Measurements from ENCODE around the gene LAMB4. TPM values are rescaled to one million over a fixed set of nuclear protein-coding genes. Genes with fewer than 3 reads are reported as not detected.

Gene LAMB4
- total and polyA plus RNA-seq, 2 of the 8 experiments (the other 6 are each of a cell fraction or from before 2014, with no cell fraction given): not detected

GRCh38 chr7:108138911-108139310, 8.8 kb upstream of the LAMB4 start:
- no peak overlapping the region for H3K9ac ChIP-seq (replicated peaks in 1 of 4; ENCODE audit: extremely low read depth in 1 of 4, low read depth in 3 of 4, low read length in 3 of 4)
- H3K56ac ChIP-seq (replicated peaks; ENCODE audit: insufficient read length, low read depth, low read length): no peak overlapping the region
- H2BK12ac ChIP-seq (ENCODE audit: low read depth, low read length): no peak overlapping the region
- no peak for DNase-seq (ENCODE audit: low read depth in 1 of 2, low spot score in 2 of 2)
- no peak overlapping the region for H2BK20ac ChIP-seq (ENCODE audit: low read length)
- no peaks in the 10 kb centered on the region for H3K4me1 ChIP-seq (replicated peaks in 1 of 4; ENCODE audit: control insufficient read depth in 3 of 4, insufficient read depth in 4 of 4, low read length in 3 of 4)
- H3K9me3 ChIP-seq (ENCODE audit: insufficient read depth in 2 of 2, low read depth in 1 of 2, low read length in 1 of 2): no peaks in the 10 kb centered on the region
- CTCF ChIA-PET (ENCODE audit: partially characterized antibody): interaction anchor here (2.6 kb wide), 1 partner anchor 26 kb away, joined by 14 read pairs; no protein-coding TSS in a partner anchor
- no peak overlapping the region for H3K4ac ChIP-seq (replicated peaks; ENCODE audit: insufficient read length, low read depth, low read length)
- H3K4me2 ChIP-seq (ENCODE audit: insufficient read depth in 1 of 2, low read depth in 2 of 2, low read length in 2 of 2): no peak overlapping the region
- no peaks in the 10 kb centered on the region for H3K79me2 ChIP-seq (ENCODE audit: control insufficient read depth in 1 of 2, insufficient read depth in 2 of 2, low read length in 2 of 2)
- no peaks in the 10 kb centered on the region for H3K36me3 ChIP-seq (ENCODE audit: control insufficient read depth in 2 of 4, insufficient read depth in 4 of 4, low read length in 3 of 4)
- no peak overlapping the region for H3K4me3 ChIP-seq (ENCODE audit: extremely low read depth in 1 of 4, insufficient read depth in 2 of 4, low read depth in 3 of 4, low read length in 4 of 4)
- no peak overlapping the region for H4K91ac ChIP-seq (replicated peaks; ENCODE audit: insufficient read length, low read length)
- H3K14ac ChIP-seq (ENCODE audit: insufficient read length): no peak overlapping the region
- H4K8ac ChIP-seq (ENCODE audit: extremely low read depth, insufficient read depth, low read length): no peak overlapping the region
- no peak overlapping the region for H3K23ac ChIP-seq (ENCODE audit: insufficient read length)
- no peak overlapping the region for H2AK5ac ChIP-seq (ENCODE audit: low read depth, low read length)
- H2BK15ac ChIP-seq (ENCODE audit: low read length): no peak overlapping the region
- no peaks in the 10 kb centered on the region for H3K23me2 ChIP-seq (ENCODE audit: low read depth, low read length)
- H4K5ac ChIP-seq (ENCODE audit: insufficient read length, low read depth, low read length): no peak overlapping the region
- H4K20me1 ChIP-seq (replicated peaks in 1 of 2; ENCODE audit: control insufficient read depth in 1 of 2, insufficient read depth in 2 of 2, low read length in 2 of 2): no peaks in the 10 kb centered on the region
- no peaks in the 10 kb centered on the region for H3K79me1 ChIP-seq (ENCODE audit: low read depth, low read length)
- no peak overlapping the region for H3K18ac ChIP-seq (ENCODE audit: extremely low read depth, low read length)
- no peak for FAIRE-seq
- no peaks in the 10 kb centered on the region for H3K27me3 ChIP-seq (replicated peaks in 1 of 4; ENCODE audit: control insufficient read depth in 3 of 4, extremely low read depth in 1 of 4, insufficient read depth in 3 of 4, low read length in 3 of 4)
- H3K27ac ChIP-seq (ENCODE audit: low read depth, low read length): no peak overlapping the region
- no peak overlapping the region for H2BK5ac ChIP-seq (ENCODE audit: low read depth, low read length)
- no peak overlapping the region for H2BK120ac ChIP-seq (replicated peaks; ENCODE audit: low read depth, low read length)
- no peak overlapping the region for H2AFZ ChIP-seq (ENCODE audit: low read length)
- POLR2A ChIA-PET (ENCODE audit: partially characterized antibody): no interaction called here
- TF ChIP-seq TAF7 (optimal IDR thresholded peaks at IDR 0.05; ENCODE audit: borderline replicate concordance, low read depth, low read length): no peak
- no peak for TF ChIP-seq RFX5 (IDR thresholded peaks at IDR 0.05; ENCODE audit: borderline replicate concordance, low read depth, low read length)
- no peak for TF ChIP-seq TEAD4 (IDR thresholded peaks at IDR 0.05; ENCODE audit: low read depth, low read length)

Data from H1 (cell line).